GM18526 (cell line): Measurements from ENCODE around the gene AKAP8.

ENCODE experiments used
- POLR2A ChIP-seq: IDR thresholded peaks from 3 replicates; pipeline ENCODE4 v1.6.1; 2011; ENCODE audit not compliant: insufficient read length; ENCODE audit errors: extremely low read depth

AKAP8 gene

DNA sequence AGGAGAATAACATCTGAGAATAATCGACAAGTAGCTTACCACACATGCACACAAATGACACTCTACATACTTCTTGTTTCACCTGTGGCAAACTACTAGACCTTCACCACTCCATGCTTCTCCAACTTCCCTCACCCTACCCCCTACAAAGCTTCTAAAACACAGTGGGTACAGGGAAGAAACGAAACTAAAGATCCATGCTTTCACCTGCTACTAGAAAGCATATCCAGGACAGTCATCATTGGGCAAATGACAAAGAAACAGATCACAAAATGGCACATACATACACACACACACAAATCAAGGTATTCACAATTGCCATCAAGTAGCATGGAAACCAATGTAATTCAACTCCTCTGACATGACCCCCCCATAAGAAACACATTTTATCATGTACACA is 57.8 kb downstream of the AKAP8 start:
- TF ChIP-seq POLR2A = no peak

GRCh38 chr19:15320116-15320515 is 59.5 kb downstream of the AKAP8 start:
- no peak for TF ChIP-seq POLR2A

DNA sequence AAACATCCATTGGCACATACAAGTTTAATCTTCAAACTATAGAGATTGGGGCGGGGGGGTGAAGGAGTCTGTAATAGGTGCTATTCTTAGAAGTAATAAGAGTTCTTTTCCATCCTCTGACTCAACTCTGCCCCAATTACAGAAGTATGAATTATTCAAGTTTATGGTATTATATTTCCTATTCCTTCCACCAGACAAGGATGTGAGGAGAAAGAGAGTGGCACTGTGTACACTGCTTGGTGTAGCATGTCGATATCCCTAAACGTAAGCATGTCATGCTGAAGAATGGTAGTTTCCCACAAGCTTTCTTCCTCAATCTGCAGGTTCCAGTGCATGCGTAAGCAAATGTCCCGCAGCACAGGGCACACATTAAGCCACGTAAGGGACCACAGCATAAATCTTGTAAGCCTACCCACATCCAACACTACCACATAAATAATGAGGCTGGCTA is 61.3 kb downstream of the AKAP8 start:
- TF ChIP-seq POLR2A = no peak

GRCh38 chr19:15317392-15318071 is 62.1 kb downstream of the AKAP8 start:
- TF ChIP-seq POLR2A = no peak

DNA sequence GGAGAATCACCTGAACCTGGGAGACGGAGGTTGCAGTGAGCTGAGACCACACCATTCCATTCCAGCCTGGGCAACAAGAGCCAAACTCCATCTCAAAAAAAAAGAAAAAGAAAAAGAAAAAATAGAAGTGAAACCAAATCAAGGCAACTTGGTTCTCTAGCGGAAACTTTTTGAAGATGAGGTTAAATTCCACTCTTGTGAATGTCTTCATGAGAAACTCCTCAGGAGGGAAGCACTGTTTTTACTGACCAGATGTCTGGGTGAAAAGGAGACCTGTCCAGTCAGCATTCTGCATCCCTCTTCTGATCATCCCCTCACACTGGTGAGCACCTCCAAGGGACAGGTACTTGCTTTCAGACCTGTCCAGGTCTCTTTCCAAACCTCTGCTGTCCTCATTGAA is 63.1 kb downstream of the AKAP8 start:
- no peak for TF ChIP-seq POLR2A

GRCh38 chr19:15315101-15315500 is 64.5 kb downstream of the AKAP8 start:
- TF ChIP-seq POLR2A = no peak

- TF ChIP-seq POLR2A = no peak
These were observed 65.8 kb downstream of the AKAP8 start for GRCh38 chr19:15313649-15314279.

DNA sequence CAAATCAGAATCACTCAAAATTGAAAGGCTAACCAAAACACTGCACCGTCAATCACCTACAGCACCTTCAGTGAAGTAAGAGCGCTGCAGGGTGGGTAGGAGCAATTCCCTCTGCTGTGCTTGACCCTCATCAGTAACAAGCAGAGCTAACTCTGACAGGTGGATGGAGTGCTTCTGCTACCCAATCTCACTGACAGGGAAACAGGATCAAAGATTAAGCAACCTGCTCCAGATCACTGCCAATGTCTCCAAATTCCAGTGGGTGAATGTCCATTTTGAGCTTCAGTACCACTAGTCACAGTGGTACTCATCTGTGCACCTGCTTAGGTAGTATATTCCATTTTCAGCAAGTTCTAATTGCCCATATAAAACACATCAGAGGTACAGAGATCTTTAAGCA is 72.4 kb downstream of the AKAP8 start:
- no peak for TF ChIP-seq POLR2A

DNA sequence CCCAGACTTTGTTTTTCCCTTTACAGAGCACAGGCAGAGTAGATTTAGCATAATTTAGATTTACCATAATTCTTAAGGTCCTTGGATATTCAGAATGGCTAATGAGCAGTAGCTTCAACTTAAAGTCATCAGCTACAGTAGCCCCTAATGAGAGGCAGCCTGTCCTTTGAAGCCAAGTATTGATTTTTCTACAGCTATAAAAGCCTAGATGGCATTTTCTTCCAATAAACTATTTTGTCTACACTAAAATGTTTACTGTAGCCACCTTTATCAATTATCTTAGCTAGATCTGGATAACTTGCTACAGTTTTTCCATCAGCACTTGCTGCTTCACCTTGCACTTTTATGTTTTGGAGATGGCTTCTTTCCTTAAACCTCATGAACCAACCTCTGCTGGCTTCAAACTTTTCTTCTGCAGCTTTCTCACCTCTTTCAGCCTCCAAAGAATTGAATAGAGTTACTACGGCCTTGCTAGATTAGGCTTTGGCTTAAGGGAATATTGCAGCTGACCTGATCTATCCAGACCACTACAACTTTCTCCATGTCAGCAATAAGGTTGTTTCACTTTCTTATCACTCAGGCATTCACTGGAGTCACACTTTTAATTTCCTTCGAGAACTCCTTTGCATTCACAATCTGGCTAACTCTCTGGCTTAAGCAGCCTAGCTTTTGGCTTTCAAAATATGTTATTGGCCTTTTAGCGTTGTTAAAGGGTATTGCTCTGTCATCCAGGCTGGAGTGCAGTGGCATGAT is 73.8 kb downstream of the AKAP8 start:
- TF ChIP-seq POLR2A = no peak

GRCh38 chr19:15304140-15304705 is 75.4 kb downstream of the AKAP8 start:
- no peak for TF ChIP-seq POLR2A
